Fibroblast of lung (primary cell): ENCODE results near the gene SWT1. TPM values are rescaled to one million over a fixed set of nuclear protein-coding genes. Genes with fewer than 3 reads are reported as not detected.

Experiments used
- DNase-seq, 2 donors: peaks; one replicate each; pipeline versions ENCODE4 v3.0.0 to v3.0.0-alpha.2; 2010; ENCODE audit warnings: low read depth in 2 of 2
- H2AFZ ChIP-seq: 2 replicates; pipeline ENCODE4 v1.5.1; 2012; ENCODE audit warnings: low read length, control low read depth, inconsistent platforms
- H3K27ac ChIP-seq: 2 replicates; pipeline ENCODE4 v1.5.1; 2011; ENCODE audit warnings: low read length, control low read depth; ENCODE audit not compliant: insufficient read depth
- H3K27me3 ChIP-seq: 2 replicates; pipeline ENCODE4 v1.5.1; 2011; ENCODE audit warnings: mild to moderate bottlenecking, low read length; ENCODE audit not compliant: control insufficient read depth, insufficient read depth
- H3K36me3 ChIP-seq: 2 replicates; pipeline ENCODE4 v1.5.1; 2011; ENCODE audit warnings: low read length; ENCODE audit not compliant: control insufficient read depth, insufficient read depth
- H3K4me1 ChIP-seq: 2 replicates; pipeline ENCODE4 v1.5.1; 2011; ENCODE audit warnings: low read length; ENCODE audit not compliant: control insufficient read depth, insufficient read depth; ENCODE audit errors: extremely low read depth
- H3K4me2 ChIP-seq: 2 replicates; pipeline ENCODE4 v1.5.1; 2011; ENCODE audit warnings: low read length, control low read depth; ENCODE audit not compliant: insufficient read depth; ENCODE audit errors: extremely low read depth
- H3K4me3 ChIP-seq, 4 experiments: fragments of 200-600 bp in 1 of 4; sonication (generic) in 1 of 4; replicated peaks in 1 of 4; 2 replicates each; pipeline ENCODE4 v1.5.1; 2011 to 2016; ENCODE audit warnings: low read length in 4 of 4, low read depth in 3 of 4, mild to moderate bottlenecking in 3 of 4, control low read depth in 2 of 4, inconsistent platforms in 1 of 4, mixed read lengths in 1 of 4; ENCODE audit not compliant: insufficient read depth in 1 of 4; ENCODE audit errors: control extremely low read depth in 1 of 4
- H3K79me2 ChIP-seq: 2 replicates; pipeline ENCODE4 v1.5.1; 2012; ENCODE audit warnings: mild to moderate bottlenecking, low read length, inconsistent platforms; ENCODE audit not compliant: control insufficient read depth, insufficient read depth
- H3K9ac ChIP-seq: 2 replicates; pipeline ENCODE4 v1.5.1; 2011; ENCODE audit warnings: mild to moderate bottlenecking, low read length, control low read depth; ENCODE audit not compliant: insufficient read depth
- H3K9me3 ChIP-seq: 2 replicates; pipeline ENCODE4 v1.5.1; 2012; ENCODE audit warnings: low read depth, low read length; ENCODE audit not compliant: control insufficient read depth, insufficient read depth
- H4K20me1 ChIP-seq: 2 replicates; pipeline ENCODE4 v1.5.1; 2011; ENCODE audit warnings: low read length; ENCODE audit not compliant: control insufficient read depth, insufficient read depth; ENCODE audit errors: extremely low read depth
- CTCF ChIP-seq, 2 donors: IDR thresholded peaks in 1 of 2; conservative IDR thresholded peaks in 1 of 2; 1 replicate in 1 of 2; 2 replicates in 1 of 2; pipeline ENCODE4 v1.5.1; 2011 to 2012; ENCODE audit warnings: low read length in 2 of 2, control low read depth in 1 of 2, inconsistent platforms in 1 of 2, low read depth in 1 of 2, mild to moderate bottlenecking in 1 of 2
- EZH2 ChIP-seq: IDR thresholded peaks from 2 replicates; pipeline ENCODE4 v1.5.1; 2012; ENCODE audit warnings: low read length, control low read depth, mild to moderate bottlenecking; ENCODE audit errors: missing control alignments
- polyA plus RNA-seq, 2 donors: library from polyadenylated mRNA; depleted of rRNA in 1 of 2; stranded (reverse) in 1 of 2; unstranded in 1 of 2; fragments of >200 nt; gene quantifications; 2 replicates each; pipeline ENCODE4 v1.2.1, GENCODE V29; 2011 to 2012; ENCODE audit warnings: missing spikeins in 1 of 2
- total RNA-seq: library from RNA; depleted of rRNA; stranded (reverse); fragments of >200 nt; gene quantifications from 2 replicates; pipeline ENCODE4 v1.2.1, GENCODE V29; 2014

The SWT1 gene
- total and polyA plus RNA-seq, 2 donors (not counting 1 experiment from before 2014, with no cell fraction given) = 3.4 to 8.4 TPM

- peak in 1 of 2 donors; percentile 33 for DNase-seq
- no peaks in the 10 kb centered on the region for H3K27me3 ChIP-seq
- H4K20me1 ChIP-seq = no peaks in the 10 kb centered on the region
- no peaks in the 10 kb centered on the region for H3K36me3 ChIP-seq
- no peak for TF ChIP-seq EZH2
- TF ChIP-seq CTCF (conservative IDR thresholded peaks at IDR 0.05 in 1 of 2, IDR thresholded peaks at IDR 0.05 in 1 of 2; ENCODE audit: low read depth in 1 of 2, low read length in 2 of 2) = no peak
- no peak overlapping the region for H3K27ac ChIP-seq
- H3K9me3 ChIP-seq = no peaks in the 10 kb centered on the region
- H2AFZ ChIP-seq = no peak overlapping the region
- H3K4me3 ChIP-seq = no peak overlapping the region
- no peak overlapping the region for H3K4me2 ChIP-seq
- H3K79me2 ChIP-seq = peaks cover 58% of the 10 kb centered on the region
- no peak overlapping the region for H3K9ac ChIP-seq
- H3K4me1 ChIP-seq = no peaks in the 10 kb centered on the region
Measured at GRCh38 chr1:185311589-185312225, 154.7 kb downstream of the SWT1 start.

- H4K20me1 ChIP-seq = no peaks in the 10 kb centered on the region
- H3K9ac ChIP-seq = no peak overlapping the region
Measured at GRCh38 chr1:185312361-185313138, 155.6 kb downstream of the SWT1 start.

More at GRCh38 chr1:185312361-185313138, 155.6 kb downstream of the SWT1 start:
- DNase-seq = no peak
- Histone ChIP-seq H3K27me3 (no peaks in the 10 kb centered on the region), H3K4me2 (no peak overlapping the region), H3K79me2 (peaks cover 61% of the 10 kb centered on the region), H3K4me1 (no peaks in the 10 kb centered on the region), H3K36me3 (no peaks in the 10 kb centered on the region), H3K27ac (no peak overlapping the region), H2AFZ (no peak overlapping the region), H3K4me3 (no peak overlapping the region), H3K9me3 (no peaks in the 10 kb centered on the region)
- TF ChIP-seq EZH2 = no peak
- no peak for TF ChIP-seq CTCF (conservative IDR thresholded peaks at IDR 0.05 in 1 of 2, IDR thresholded peaks at IDR 0.05 in 1 of 2; ENCODE audit: low read depth in 1 of 2, low read length in 2 of 2)
